HCT116 (cell line): Measurements from ENCODE around the gene TMEM61. TPM values are rescaled to one million over a fixed set of nuclear protein-coding genes. Genes with fewer than 3 reads are reported as not detected.

Experiments used
- ATAC-seq: fragments of 200-7000 bp; cut with Tn5 transposase; 2 replicates; pipeline ENCODE4 v1.9.1; 2020; ENCODE audit warnings: mild to moderate bottlenecking, moderate library complexity
- BruUV-seq: library from RNA; stranded (reverse); fragments of 400-500 nt; replicated peaks from 2 replicates; lab custom pipeline; 2021; lab: Mats Ljungman, UMichigan
- CTCF ChIA-PET: fragments of 300-600 bp; sonication (Branson Sonifier 250); formaldehyde crosslinking; loops from one replicate; lab custom pipeline; 2021; ENCODE audit warnings: antibody characterized with exemption; lab: Charles Lee
- POLR2A ChIA-PET: fragments of 300-600, 350-600 bp; sonication (Branson Sonifier 250); formaldehyde crosslinking; loops from one replicate; lab custom pipeline; 2021; ENCODE audit warnings: antibody characterized with exemption; lab: Charles Lee
- RAD21 ChIA-PET, 2 experiments: fragments of 300-600 bp; sonication (Branson Sonifier 250); formaldehyde crosslinking; loops; one replicate each; lab custom pipeline; 2023; ENCODE audit warnings: low total read pairs in 2 of 2; ENCODE audit not compliant: uncharacterized antibody in 2 of 2, unreplicated experiment in 2 of 2, low non-redundant PET in 1 of 2; lab: Charles Lee
- DNase-seq: peaks from one replicate; pipeline ENCODE4 v3.0.0-alpha.2; 2010; ENCODE audit warnings: low read depth, low spot score
- H2AFZ ChIP-seq: fragments of 200-600 bp; shearing (Covaris generic), sonication (generic); 2 replicates; pipeline ENCODE4 v1.6.1; 2017; ENCODE audit warnings: low read depth, mixed run types, mixed read lengths, antibody characterized with exemption, low read length; ENCODE audit not compliant: poor library complexity, severe bottlenecking
- H3K27ac ChIP-seq: 2 replicates; pipeline ENCODE4 v1.5.1; 2012; ENCODE audit warnings: low read depth, low read length
- H3K27me3 ChIP-seq: fragments of 200-600 bp; sonication (generic); 2 replicates; pipeline ENCODE4 v1.6.1; 2016; ENCODE audit warnings: mixed run types, low read length, mixed read lengths; ENCODE audit not compliant: insufficient read depth
- H3K36me3 ChIP-seq, 2 experiments: fragments of 200-500 bp in 1 of 2; fragments of 200-600 bp in 1 of 2; sonication (Bioruptor generic) in 1 of 2; sonication (generic) in 1 of 2; 2 replicates each; pipeline versions ENCODE4 v1.5.1 to v1.6.1; 2014 to 2016; ENCODE audit warnings: low read length in 2 of 2, inconsistent platforms in 1 of 2, mixed read lengths in 1 of 2, mixed run types in 1 of 2; ENCODE audit not compliant: insufficient read depth in 2 of 2, control insufficient read depth in 1 of 2
- H3K4me1 ChIP-seq, 2 experiments: fragments of 200-600 bp in 1 of 2; sonication (generic) in 1 of 2; 2 replicates each; pipeline versions ENCODE4 v1.5.1 to v1.6.1; 2012 to 2017; ENCODE audit warnings: low read length in 2 of 2, inconsistent platforms in 1 of 2, mild to moderate bottlenecking in 1 of 2, mixed read lengths in 1 of 2, mixed run types in 1 of 2, moderate library complexity in 1 of 2; ENCODE audit not compliant: insufficient read depth in 2 of 2, control insufficient read depth in 1 of 2
- H3K4me2 ChIP-seq: fragments of 200-600 bp; sonication (generic); 2 replicates; pipeline ENCODE4 v1.6.1; 2017; ENCODE audit warnings: mixed run types, low read length, mixed read lengths
- H3K4me3 ChIP-seq, 2 experiments: fragments of 200-600 bp in 1 of 2; sonication (generic) in 1 of 2; replicated peaks in 1 of 2; 2 replicates each; pipeline ENCODE4 v1.5.1; 2011 to 2016; ENCODE audit warnings: low read length in 2 of 2, control low read depth in 1 of 2, low read depth in 1 of 2, mild to moderate bottlenecking in 1 of 2, mixed read lengths in 1 of 2, mixed run types in 1 of 2
- H3K79me2 ChIP-seq: fragments of 200-600 bp; sonication (generic); 2 replicates; pipeline ENCODE4 v1.6.1; 2017; ENCODE audit warnings: mild to moderate bottlenecking, mixed run types, low read length, moderate library complexity, mixed read lengths; ENCODE audit not compliant: insufficient read depth
- H3K9ac ChIP-seq: fragments of 200-600 bp; sonication (generic); 2 replicates; pipeline ENCODE4 v1.6.1; 2016; ENCODE audit warnings: low read length, mixed read lengths
- H3K9me2 ChIP-seq: fragments of 200-600 bp; sonication (generic), shearing (Covaris generic); 2 replicates; pipeline ENCODE4 v1.6.1; 2017; ENCODE audit warnings: mixed run types, mild to moderate bottlenecking, moderate library complexity; ENCODE audit not compliant: insufficient read depth
- H3K9me3 ChIP-seq, 2 experiments: fragments of 200-500 bp in 1 of 2; fragments of 200-600 bp in 1 of 2; sonication (Bioruptor generic) in 1 of 2; sonication (generic) in 1 of 2; 2 replicates each; pipeline ENCODE4 v1.6.1; 2014 to 2017; ENCODE audit warnings: low read length in 2 of 2, mixed read lengths in 2 of 2, inconsistent platforms in 1 of 2, low read depth in 1 of 2, mild to moderate bottlenecking in 1 of 2, mixed run types in 1 of 2, moderate library complexity in 1 of 2; ENCODE audit not compliant: control insufficient read depth in 1 of 2, insufficient read depth in 1 of 2
- H4K20me1 ChIP-seq: fragments of 200-600 bp; sonication (generic), shearing (Covaris generic); 2 replicates; pipeline ENCODE4 v1.6.1; 2017; ENCODE audit warnings: mixed run types, mild to moderate bottlenecking, moderate library complexity; ENCODE audit not compliant: insufficient read depth
- CBX3 ChIP-seq: IDR thresholded peaks from 2 replicates; pipeline ENCODE4 v1.6.1; 2012; ENCODE audit warnings: low read depth
- CTCF ChIP-seq, 3 experiments: fragments of 200-600 bp in 1 of 3; sonication (generic) in 1 of 3; IDR thresholded peaks in 2 of 3; conservative IDR thresholded peaks in 1 of 3; 2 replicates each; pipeline ENCODE4 v1.5.1; 2012 to 2017; ENCODE audit warnings: low read depth in 2 of 3, low read length in 2 of 3, antibody characterized with exemption in 1 of 3, borderline replicate concordance in 1 of 3, control low read depth in 1 of 3, mild to moderate bottlenecking in 1 of 3, mixed read lengths in 1 of 3, mixed run types in 1 of 3, moderate library complexity in 1 of 3; ENCODE audit not compliant: insufficient read depth in 1 of 3
- EGR1 ChIP-seq: IDR thresholded peaks from 2 replicates; pipeline ENCODE4 v1.6.1; 2012; ENCODE audit warnings: low read depth
- ELF1 ChIP-seq: IDR thresholded peaks from 2 replicates; pipeline ENCODE4 v1.6.1; 2012; ENCODE audit warnings: low read depth, borderline replicate concordance
- EZH2 ChIP-seq: fragments of 200-600 bp; sonication (generic); IDR thresholded peaks from 2 replicates; pipeline ENCODE4 v1.6.1; 2017; ENCODE audit warnings: antibody characterized with exemption, mixed run types
- FOSL1 ChIP-seq: IDR thresholded peaks from 2 replicates; pipeline ENCODE4 v1.6.1; 2012; ENCODE audit warnings: low read depth
- MAX ChIP-seq: IDR thresholded peaks from 2 replicates; pipeline ENCODE4 v1.6.1; 2012
- POLR2AphosphoS5 ChIP-seq: IDR thresholded peaks from 2 replicates; pipeline ENCODE4 v1.6.1; 2011; ENCODE audit warnings: mild to moderate bottlenecking, low read depth, low read length, moderate library complexity
- RAD21 ChIP-seq: IDR thresholded peaks from 2 replicates; pipeline ENCODE4 v1.6.1; 2012; ENCODE audit warnings: low read depth, mild to moderate bottlenecking
- REST ChIP-seq: IDR thresholded peaks from 2 replicates; pipeline ENCODE4 v1.6.1; 2012; ENCODE audit warnings: low read depth
- SIN3A ChIP-seq: IDR thresholded peaks from 2 replicates; pipeline ENCODE4 v1.6.1; 2012; ENCODE audit warnings: low read depth
- SP1 ChIP-seq: IDR thresholded peaks from 2 replicates; pipeline ENCODE4 v1.6.1; 2012; ENCODE audit warnings: low read depth
- SRF ChIP-seq: IDR thresholded peaks from 2 replicates; pipeline ENCODE4 v1.6.1; 2012; ENCODE audit warnings: low read depth
- TCF7L2 ChIP-seq: IDR thresholded peaks from 2 replicates; pipeline ENCODE4 v1.7.0; 2011; ENCODE audit warnings: borderline replicate concordance, inconsistent platforms; ENCODE audit not compliant: insufficient read depth, insufficient read length; ENCODE audit errors: extremely low read depth
- YY1 ChIP-seq: IDR thresholded peaks from 2 replicates; pipeline ENCODE4 v1.6.1; 2011; ENCODE audit warnings: low read length, low read depth, moderate library complexity, mild to moderate bottlenecking; ENCODE audit not compliant: insufficient replicate concordance; ENCODE audit errors: extremely low read depth
- ZFX ChIP-seq: fragments of 450-650 bp; IDR thresholded peaks from 2 replicates; pipeline ENCODE4 v1.6.1; 2017
- ZNF274 ChIP-seq: fragments of 200-500 bp; sonication (Bioruptor generic); IDR thresholded peaks from 2 replicates; pipeline ENCODE4 v1.6.1; 2014; ENCODE audit warnings: mild to moderate bottlenecking, low read depth, low read length, inconsistent platforms
- intact Hi-C: fragments of 100-400 bp; cut with micrococcal nuclease; formaldehyde crosslinking; loops from 2 replicates; pipeline ENCODE4 v1.10.0; 2022
- total RNA-seq: library from RNA; stranded (reverse); gene quantifications from one replicate; pipeline ENCODE4 v1.2.1, GENCODE V29; 2021; ENCODE audit not compliant: unreplicated experiment

Gene TMEM61
- total RNA-seq, 1 experiment from 2014 or later: 4.4 TPM

- no peaks in the 10 kb centered on the region for H3K36me3 ChIP-seq
- H3K9me2 ChIP-seq: no peaks in the 10 kb centered on the region
- RAD21 ChIA-PET: no interaction called here
- TF ChIP-seq FOSL1 (no peak), POLR2AphosphoS5 (no peak), TCF7L2 (no peak), SIN3A (no peak), CTCF (IDR thresholded peaks at IDR 0.05 in 2 of 3, conservative IDR thresholded peaks at IDR 0.05 in 1 of 3; ENCODE audit: borderline replicate concordance in 1 of 3, insufficient read depth in 1 of 3, low read depth in 2 of 3, low read length in 2 of 3) (no peak), REST (no peak), SP1 (no peak), MAX (no peak), EGR1 (no peak), YY1 (no peak), CBX3 (no peak), RAD21 (no peak), ELF1 (no peak), SRF (no peak), EZH2 (no peak), ZNF274 (no peak), ZFX (no peak)
- no TSS peak for BruUV-seq
- H3K27me3 ChIP-seq: no peaks in the 10 kb centered on the region
- no peak overlapping the region for H3K27ac ChIP-seq
- no peak overlapping the region for H3K4me2 ChIP-seq
- POLR2A ChIA-PET: no interaction called here
- DNase-seq: no peak
- CTCF ChIA-PET: interaction anchor here (1.1 to 1.5 kb wide), 2 partner anchors 11 to 59 kb away, joined by 3 to 6 read pairs; no protein-coding TSS in a partner anchor
- peaks cover 6 to 21% of the 10 kb centered on the region in 2 experiments; a peak in 3 of 4 replicates for H3K4me1 ChIP-seq
- H4K20me1 ChIP-seq: no peaks in the 10 kb centered on the region
- no peak overlapping the region for H3K4me3 ChIP-seq
- no peak for ATAC-seq
- intact Hi-C loops: no loop called here
- no peaks in the 10 kb centered on the region for H3K79me2 ChIP-seq
- no peak overlapping the region for H2AFZ ChIP-seq
- H3K9me3 ChIP-seq: peaks cover 4 to 5% of the 10 kb centered on the region in 2 experiments; a peak in 2 of 4 replicates
- no peak overlapping the region for H3K9ac ChIP-seq
Observed at GRCh38 chr1:54956726-54957125, 23.7 kb upstream of the TMEM61 start.
